Stomach (tissue), 9 donors: ENCODE measurements around the gene KCNIP4. TPM values are rescaled to one million over a fixed set of nuclear protein-coding genes. Genes with fewer than 3 reads are reported as not detected.
A peak's percentile ranks its signal among the peaks of the same experiment; 100 is the strongest.

Experiments used
- DNase-seq, 2 donors: peaks; one replicate each; pipeline versions ENCODE4 v3.0.0 to v3.0.0-alpha.2; 2013 to 2019
- H3K27ac ChIP-seq, 5 donors: fragments of 200-600 bp in 4 of 5; sonication (generic) in 4 of 5; one replicate each; pipeline ENCODE4 v1.5.1; 2013 to 2019; ENCODE audit warnings: mild to moderate bottlenecking in 1 of 5, moderate library complexity in 1 of 5
- H3K27me3 ChIP-seq, 3 donors: fragments of 200-600 bp; sonication (generic); one replicate each; pipeline ENCODE4 v1.5.1; 2017 to 2019; ENCODE audit warnings: mixed run types in 1 of 3
- H3K36me3 ChIP-seq, 4 donors: fragments of 200-600 bp; sonication (generic); 1 replicate in 3 of 4; 2 replicates in 1 of 4; pipeline ENCODE4 v1.5.1; 2016 to 2019
- H3K4me1 ChIP-seq, 4 donors: fragments of 200-600 bp; sonication (generic); one replicate each; pipeline ENCODE4 v1.5.1; 2016 to 2019
- H3K4me3 ChIP-seq, 4 donors: fragments of 200-600 bp; sonication (generic) in 3 of 4; one replicate each; pipeline ENCODE4 v1.5.1; 2016 to 2019; ENCODE audit warnings: mild to moderate bottlenecking in 1 of 4
- H3K9me3 ChIP-seq, 4 donors: fragments of 200-600 bp; sonication (generic); one replicate each; pipeline ENCODE4 v1.5.1; 2016 to 2019
- EP300 ChIP-seq: sonication (generic); formaldehyde crosslinking; IDR thresholded peaks from one replicate; pipeline ENCODE4 v1.6.1; 2017; ENCODE audit warnings: antibody characterized with exemption
- POLR2A ChIP-seq, 4 donors: fragments of 450-650 bp; IDR thresholded peaks; one replicate each; pipeline ENCODE4 v1.6.1; 2016; ENCODE audit warnings: antibody characterized with exemption in 4 of 4, control low read depth in 2 of 4, mild to moderate bottlenecking in 1 of 4, moderate library complexity in 1 of 4
- POLR2AphosphoS5 ChIP-seq, 3 donors: sonication (generic); formaldehyde crosslinking; IDR thresholded peaks; one replicate each; pipeline ENCODE4 v1.6.1; 2016; ENCODE audit warnings: antibody characterized with exemption in 3 of 3
- WGBS, 5 donors: extraction: QIAGEN DNeasy Blood & Tissue Kit in 3 of 5; methylation state at CpG; one replicate each; pipeline versions ENCODE4 v1.1.5 to v1.1.7; 2013 to 2018; 5-methylcytosine and 5-hydroxymethylcytosine counted together
- intact Hi-C: fragments of 100-400 bp; cut with DNase I; formaldehyde crosslinking; loops from one replicate; pipeline ENCODE4 v1.15.1; 2023; ENCODE audit warnings: low total_unique reads
- polyA plus RNA-seq, 3 donors: library from polyadenylated mRNA; stranded (reverse); fragments of 200-250 nt; gene quantifications; one replicate each; pipeline ENCODE4 v1.2.3, GENCODE V29; 2013
- total RNA-seq, 5 donors: library from RNA; depleted of rRNA; stranded (reverse); fragments of >200 nt; gene quantifications; one replicate each; pipeline versions ENCODE4 v1.1.0 to v1.2.3, GENCODE V29; 2014 to 2016
- TF ChIP-seq, protein P1 (sequence below), 7 experiments: fragments of 450-650 bp in 4 of 7; fragments of 200-600 bp in 3 of 7; sonication (generic) in 3 of 7; IDR thresholded peaks; one replicate each; pipeline ENCODE4 v1.5.1; 2016 to 2019; ENCODE audit warnings: antibody characterized with exemption in 7 of 7, control low read depth in 2 of 7, mild to moderate bottlenecking in 1 of 7
- donor health status: healthy with polysubstance abuse.
- donor health status: Bipolar disorder and iron deficiency.
- donor health status: healthy.

The KCNIP4 gene
- total and polyA plus RNA-seq, 8 donors, result 0.23 to 1.8 (median 1.3) TPM; not detected in 4

DNA sequence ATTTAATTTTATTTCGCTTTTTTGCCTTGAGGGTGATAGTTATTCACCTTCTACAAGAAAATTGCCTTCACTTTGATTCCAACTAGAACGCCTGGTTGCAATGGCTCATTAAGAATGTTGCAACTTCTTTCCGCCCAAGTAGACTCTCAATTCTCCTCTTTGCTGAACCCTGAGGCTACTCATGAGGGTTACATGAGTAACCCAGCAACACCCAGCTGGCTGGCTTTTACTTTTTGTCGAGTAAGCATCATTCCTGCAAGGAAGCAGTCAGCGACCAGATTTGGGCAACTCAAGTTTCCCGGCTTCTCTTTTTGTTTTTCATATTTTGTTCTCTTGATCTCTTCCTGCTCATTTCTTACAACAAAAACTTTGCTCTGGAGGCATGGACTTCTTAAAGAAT lies 752.9 kb downstream of the KCNIP4 start:
- WGBS, 5 donors, result 81 to 91% (median 88%) methylated on average over 6 of the region's 6 CpGs
- Histone ChIP-seq H3K36me3 (no peaks in the 10 kb centered on the region), H3K27me3 (no peaks in the 10 kb centered on the region), H3K4me3 (no peak overlapping the region), H3K9me3 (no peaks in the 10 kb centered on the region), H3K4me1 (no peaks in the 10 kb centered on the region), H3K27ac (no peak overlapping the region)
- TF ChIP-seq, protein P1, sequence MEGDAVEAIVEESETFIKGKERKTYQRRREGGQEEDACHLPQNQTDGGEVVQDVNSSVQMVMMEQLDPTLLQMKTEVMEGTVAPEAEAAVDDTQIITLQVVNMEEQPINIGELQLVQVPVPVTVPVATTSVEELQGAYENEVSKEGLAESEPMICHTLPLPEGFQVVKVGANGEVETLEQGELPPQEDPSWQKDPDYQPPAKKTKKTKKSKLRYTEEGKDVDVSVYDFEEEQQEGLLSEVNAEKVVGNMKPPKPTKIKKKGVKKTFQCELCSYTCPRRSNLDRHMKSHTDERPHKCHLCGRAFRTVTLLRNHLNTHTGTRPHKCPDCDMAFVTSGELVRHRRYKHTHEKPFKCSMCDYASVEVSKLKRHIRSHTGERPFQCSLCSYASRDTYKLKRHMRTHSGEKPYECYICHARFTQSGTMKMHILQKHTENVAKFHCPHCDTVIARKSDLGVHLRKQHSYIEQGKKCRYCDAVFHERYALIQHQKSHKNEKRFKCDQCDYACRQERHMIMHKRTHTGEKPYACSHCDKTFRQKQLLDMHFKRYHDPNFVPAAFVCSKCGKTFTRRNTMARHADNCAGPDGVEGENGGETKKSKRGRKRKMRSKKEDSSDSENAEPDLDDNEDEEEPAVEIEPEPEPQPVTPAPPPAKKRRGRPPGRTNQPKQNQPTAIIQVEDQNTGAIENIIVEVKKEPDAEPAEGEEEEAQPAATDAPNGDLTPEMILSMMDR (IDR thresholded peaks at IDR 0.05), result no peak
- TF ChIP-seq POLR2AphosphoS5 (IDR thresholded peaks at IDR 0.05), result no peak
- TF ChIP-seq EP300, result no peak
- no peak for TF ChIP-seq POLR2A (IDR thresholded peaks at IDR 0.05)
- intact Hi-C loops, result no loop called here
- no peak for DNase-seq

DNA sequence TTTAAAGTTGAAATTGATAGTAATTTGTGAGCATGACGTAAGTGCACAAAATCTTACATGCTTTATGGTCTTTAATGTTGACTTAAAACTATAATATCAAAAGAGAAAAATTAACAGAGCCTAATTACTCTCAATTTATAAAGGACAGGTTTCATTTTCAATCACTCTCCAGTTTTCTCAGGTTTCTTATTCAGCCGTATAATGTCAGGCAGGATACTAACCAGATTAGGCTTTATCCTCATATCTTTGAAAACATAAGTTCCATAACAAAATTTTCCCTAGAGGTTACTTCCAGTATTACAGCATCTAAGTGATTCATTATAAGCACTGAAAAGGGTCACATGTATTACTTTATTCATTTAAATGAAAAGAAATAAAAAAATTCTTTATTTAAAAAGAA lies 756.2 kb downstream of the KCNIP4 start:
- Histone ChIP-seq H3K36me3 (no peaks in the 10 kb centered on the region), H3K4me1 (no peaks in the 10 kb centered on the region), H3K4me3 (no peak overlapping the region), H3K9me3 (no peaks in the 10 kb centered on the region), H3K27me3 (no peaks in the 10 kb centered on the region), H3K27ac (no peak overlapping the region)
- DNase-seq, result no peak
- WGBS, 5 donors, result 86 to 92% (median 88%) methylated on average over 2 of the region's 2 CpGs
- TF ChIP-seq, protein P1 (IDR thresholded peaks at IDR 0.05), result no peak
- TF ChIP-seq EP300, result no peak
- TF ChIP-seq POLR2AphosphoS5 (IDR thresholded peaks at IDR 0.05), result no peak
- intact Hi-C loops, result no loop called here

DNA sequence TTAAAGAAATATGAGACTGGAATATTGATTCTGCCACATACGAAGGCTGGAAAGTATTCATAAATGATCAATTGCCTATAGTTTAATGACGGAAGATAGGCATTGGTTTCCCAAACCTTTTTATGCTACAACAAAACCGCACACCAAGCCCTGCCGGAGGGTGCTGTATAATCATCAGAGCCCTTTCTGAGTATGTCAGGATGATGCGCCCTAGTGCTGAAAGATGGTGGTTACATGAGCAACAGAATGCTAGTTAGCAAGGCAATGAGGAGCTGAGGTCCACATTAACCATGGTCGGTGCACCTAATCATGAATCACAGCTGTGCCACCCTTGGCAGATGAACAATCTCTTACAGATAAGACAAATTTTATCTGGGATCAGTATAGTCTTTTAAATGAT lies 757.3 kb downstream of the KCNIP4 start:
- WGBS, 5 donors, result 82 to 89% (median 85%) methylated on average over 6 of the region's 6 CpGs
- H3K4me1 ChIP-seq, result no peaks in the 10 kb centered on the region
- intact Hi-C loops, result no loop called here
- no peaks in the 10 kb centered on the region for H3K27me3 ChIP-seq
- no peaks in the 10 kb centered on the region for H3K36me3 ChIP-seq
- TF ChIP-seq, protein P1 (IDR thresholded peaks at IDR 0.05), result no peak
- TF ChIP-seq POLR2A (IDR thresholded peaks at IDR 0.05) (no peak), POLR2AphosphoS5 (IDR thresholded peaks at IDR 0.05) (no peak), EP300 (no peak)
- H3K27ac ChIP-seq, result no peak overlapping the region
- DNase-seq, result no peak
- no peak overlapping the region for H3K4me3 ChIP-seq
- H3K9me3 ChIP-seq, result no peaks in the 10 kb centered on the region

DNA sequence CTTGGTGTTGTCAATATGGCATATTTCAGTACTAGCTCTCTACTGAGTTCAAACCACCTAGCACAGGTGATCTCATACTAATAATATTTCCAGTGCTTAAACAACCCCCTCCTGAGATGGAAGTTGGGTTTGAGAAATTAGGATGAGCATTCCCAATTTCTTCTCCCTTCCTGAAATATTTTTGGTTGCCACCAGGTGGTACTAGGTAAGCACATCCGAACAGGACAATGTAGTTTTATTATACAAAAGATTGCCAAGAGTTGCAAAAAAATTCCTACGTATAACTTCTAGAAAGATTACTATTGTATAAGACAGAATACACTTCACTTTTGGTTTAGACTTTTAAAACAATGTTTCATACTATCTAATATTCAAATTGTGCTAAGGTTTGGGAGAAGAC lies 763.8 kb downstream of the KCNIP4 start:
- H3K4me3 ChIP-seq, result no peak overlapping the region
- H3K4me1 ChIP-seq, result no peaks in the 10 kb centered on the region
- H3K9me3 ChIP-seq, result no peaks in the 10 kb centered on the region
- intact Hi-C loops, result no loop called here
- H3K36me3 ChIP-seq, result no peaks in the 10 kb centered on the region
- no peaks in the 10 kb centered on the region for H3K27me3 ChIP-seq
- 33 to 57% (median 43%) methylated on average over 2 of the region's 2 CpGs for WGBS, 5 donors
- DNase-seq, result no peak
- TF ChIP-seq POLR2AphosphoS5 (IDR thresholded peaks at IDR 0.05), result no peak
- TF ChIP-seq, protein P1 (IDR thresholded peaks at IDR 0.05), result peak in 3 of 7 experiments; percentile 20 to 30 (median 26)
- no peak for TF ChIP-seq EP300
- TF ChIP-seq POLR2A (IDR thresholded peaks at IDR 0.05), result no peak
- no peak overlapping the region for H3K27ac ChIP-seq
